ENCODE measurements around the gene MYOD1.

- TF ChIP-seq, protein P1, sequence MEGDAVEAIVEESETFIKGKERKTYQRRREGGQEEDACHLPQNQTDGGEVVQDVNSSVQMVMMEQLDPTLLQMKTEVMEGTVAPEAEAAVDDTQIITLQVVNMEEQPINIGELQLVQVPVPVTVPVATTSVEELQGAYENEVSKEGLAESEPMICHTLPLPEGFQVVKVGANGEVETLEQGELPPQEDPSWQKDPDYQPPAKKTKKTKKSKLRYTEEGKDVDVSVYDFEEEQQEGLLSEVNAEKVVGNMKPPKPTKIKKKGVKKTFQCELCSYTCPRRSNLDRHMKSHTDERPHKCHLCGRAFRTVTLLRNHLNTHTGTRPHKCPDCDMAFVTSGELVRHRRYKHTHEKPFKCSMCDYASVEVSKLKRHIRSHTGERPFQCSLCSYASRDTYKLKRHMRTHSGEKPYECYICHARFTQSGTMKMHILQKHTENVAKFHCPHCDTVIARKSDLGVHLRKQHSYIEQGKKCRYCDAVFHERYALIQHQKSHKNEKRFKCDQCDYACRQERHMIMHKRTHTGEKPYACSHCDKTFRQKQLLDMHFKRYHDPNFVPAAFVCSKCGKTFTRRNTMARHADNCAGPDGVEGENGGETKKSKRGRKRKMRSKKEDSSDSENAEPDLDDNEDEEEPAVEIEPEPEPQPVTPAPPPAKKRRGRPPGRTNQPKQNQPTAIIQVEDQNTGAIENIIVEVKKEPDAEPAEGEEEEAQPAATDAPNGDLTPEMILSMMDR (IDR thresholded peaks at IDR 0.05), result no peak
- TF ChIP-seq EZH2phosphoT487 (IDR thresholded peaks at IDR 0.05) (no peak), EZH2 (IDR thresholded peaks at IDR 0.05) (no peak)
Observed at GRCh38 chr11:17743026-17743807, 23.8 kb downstream of the MYOD1 start.
